Testis (tissue), 2 donors: ENCODE data around the gene RNF113A.

Experiments
- CTCF ChIP-seq, 3 experiments: fragments of 450-650 bp in 2 of 3; fragments of 200-600 bp in 1 of 3; sonication (generic) in 1 of 3; IDR thresholded peaks; one replicate each; pipeline ENCODE4 v1.5.1; 2016 to 2019; ENCODE audit warnings: antibody characterized with exemption in 3 of 3, mild to moderate bottlenecking in 2 of 3, moderate library complexity in 1 of 3
- POLR2A ChIP-seq: fragments of 450-650 bp; IDR thresholded peaks from one replicate; pipeline ENCODE4 v1.6.1; 2017; ENCODE audit warnings: antibody characterized with exemption, mild to moderate bottlenecking, moderate library complexity

- TF ChIP-seq CTCF (IDR thresholded peaks at IDR 0.05): no peak
- TF ChIP-seq POLR2A: no peak
Observed at GRCh38 chrX:119871245-119871598, 311 bp downstream of the RNF113A start.
